GM18873 (cell line): ENCODE results near the gene TDRD7.
"Not testable (repeated sequence)": the region's sequence is repeated elsewhere in the genome, so short reads cannot be mapped to it uniquely, and the experiment has no call there.

ENCODE experiments used
- ATAC-seq: cut with Tn5 transposase; IDR thresholded peaks from one replicate; pipeline ENCODE4 v1.9.1; 2021; ENCODE audit warnings: mild to moderate bottlenecking, moderate library complexity, moderate number of reproducible peaks; ENCODE audit not compliant: unreplicated experiment, low FRiP score

The TDRD7 gene

DNA sequence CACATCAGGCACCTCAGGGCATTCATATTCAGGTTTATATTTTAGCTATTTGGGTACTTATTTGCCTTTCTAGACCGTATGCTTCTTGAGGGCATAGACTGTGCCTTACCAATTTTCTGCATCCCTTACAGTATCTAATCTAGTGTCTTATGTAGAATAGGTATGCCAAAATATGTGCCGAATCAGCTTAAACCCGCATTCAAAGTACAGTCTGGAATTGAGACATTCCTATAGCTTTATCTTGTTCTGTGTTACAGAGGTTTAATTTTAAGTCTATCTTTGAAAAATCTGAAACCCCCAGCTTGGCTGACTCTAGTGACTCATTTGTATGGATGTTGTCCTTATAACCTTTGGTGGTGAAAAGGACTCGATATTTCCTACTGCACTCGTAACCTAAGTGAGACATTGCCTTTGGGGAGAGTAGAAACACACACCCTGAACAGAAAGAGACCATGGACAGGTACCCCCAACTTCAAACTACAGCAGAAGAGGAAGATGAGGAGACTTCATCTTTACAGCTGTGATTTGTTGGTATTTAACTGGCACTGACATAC, 62.6 kb downstream of the TDRD7 start:
- ATAC-seq, result no peak

DNA sequence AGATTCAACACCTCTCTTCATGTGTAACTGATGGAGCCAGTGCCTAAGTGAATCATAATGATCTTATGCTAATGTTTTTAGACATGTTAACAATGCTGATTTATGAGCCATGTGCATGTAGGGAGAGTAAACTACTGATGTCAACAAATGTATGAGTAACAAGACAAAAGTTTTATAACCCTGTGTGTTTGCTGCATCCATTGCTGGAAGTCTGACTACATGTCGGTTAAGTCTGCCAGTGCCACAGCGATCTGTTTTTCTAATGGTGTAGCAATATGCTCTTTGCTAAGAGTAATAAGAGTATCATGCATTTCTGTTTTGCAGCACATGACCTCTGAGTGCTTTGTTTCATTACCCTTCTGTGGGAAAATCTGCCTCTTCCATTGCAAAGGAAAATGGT, 63.2 kb downstream of the TDRD7 start:
- ATAC-seq, result no peak

DNA sequence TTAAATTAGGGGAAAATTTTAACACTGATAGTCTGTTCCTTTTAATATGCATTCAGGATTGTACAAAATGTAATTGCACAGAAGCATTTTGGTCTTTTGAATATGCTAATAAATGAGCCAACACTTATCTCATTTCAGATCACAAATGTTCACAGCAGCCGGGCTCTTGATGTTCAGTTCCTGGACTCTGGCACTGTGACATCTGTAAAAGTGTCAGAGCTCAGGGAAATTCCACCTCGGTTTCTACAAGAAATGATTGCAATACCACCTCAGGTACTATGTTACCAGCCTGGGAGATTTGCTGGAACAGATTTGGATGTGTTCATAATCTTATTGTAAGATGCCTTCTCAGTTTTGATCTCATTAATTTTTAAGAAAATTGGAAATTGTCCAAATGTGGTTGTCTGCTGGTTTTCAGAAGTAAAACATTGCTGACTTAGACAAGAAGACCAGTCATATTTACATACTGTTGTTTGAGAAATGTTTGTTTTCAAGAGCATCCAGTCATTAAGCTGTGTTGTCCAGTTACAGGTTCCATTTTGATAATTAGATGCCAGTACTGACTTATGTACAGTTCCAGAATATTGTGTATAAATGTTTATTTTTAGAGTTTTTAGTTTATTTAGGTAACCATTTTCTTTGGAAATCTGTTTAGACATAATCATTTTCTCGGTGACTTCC, 66.5 kb downstream of the TDRD7 start:
- no peak for ATAC-seq

DNA sequence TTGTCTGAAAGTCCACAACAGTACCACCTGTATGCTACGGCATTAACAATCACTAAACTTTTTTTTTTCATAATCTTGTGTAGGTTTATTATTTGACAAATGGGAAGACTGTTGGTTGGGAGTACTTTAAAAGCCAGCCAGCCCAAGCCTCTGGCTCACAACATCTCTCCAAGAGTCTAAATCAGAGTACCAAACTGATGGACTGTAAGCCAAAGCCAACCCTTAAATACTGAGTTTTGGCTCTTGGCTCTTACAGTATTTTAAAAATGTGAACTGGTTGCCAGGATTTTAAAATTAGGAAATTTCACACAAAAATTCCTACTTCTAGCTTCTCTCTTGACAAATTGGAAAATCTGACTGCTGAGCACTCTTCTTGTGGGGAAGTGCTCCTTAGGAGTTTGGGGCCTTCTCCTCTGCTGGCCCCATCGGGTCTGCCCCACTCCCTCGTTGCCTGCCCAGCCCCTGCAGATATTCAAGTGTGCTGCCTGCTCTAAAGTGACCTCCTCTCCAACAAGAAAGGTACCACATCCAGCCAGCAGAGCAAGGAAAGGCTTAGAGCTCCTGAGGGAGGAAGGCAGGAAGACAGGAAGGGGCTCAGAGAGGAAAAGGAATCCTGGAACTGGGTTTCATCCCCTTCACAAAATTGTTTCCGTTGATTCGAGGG, 67.7 kb downstream of the TDRD7 start:
- ATAC-seq, result no peak

DNA sequence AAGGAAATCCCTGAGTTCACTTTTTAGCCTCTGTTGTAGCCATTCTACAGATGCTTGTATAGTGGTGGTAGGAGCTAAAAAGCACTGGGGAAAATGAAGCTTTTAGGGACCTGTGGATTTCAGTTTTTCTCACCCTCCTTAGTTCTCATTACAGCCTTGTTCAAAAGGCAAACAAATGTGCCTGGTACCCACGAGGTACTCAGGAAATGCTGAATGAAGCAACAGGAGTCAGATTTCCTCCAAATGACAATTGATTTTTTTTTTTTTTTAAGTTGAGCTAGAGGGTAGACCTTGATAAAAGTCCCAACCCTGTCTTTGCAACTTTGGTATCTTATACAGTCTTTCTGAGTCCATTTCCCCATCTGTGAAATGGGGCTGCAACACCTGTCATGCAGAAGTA, 68.3 kb downstream of the TDRD7 start:
- no peak for ATAC-seq

DNA sequence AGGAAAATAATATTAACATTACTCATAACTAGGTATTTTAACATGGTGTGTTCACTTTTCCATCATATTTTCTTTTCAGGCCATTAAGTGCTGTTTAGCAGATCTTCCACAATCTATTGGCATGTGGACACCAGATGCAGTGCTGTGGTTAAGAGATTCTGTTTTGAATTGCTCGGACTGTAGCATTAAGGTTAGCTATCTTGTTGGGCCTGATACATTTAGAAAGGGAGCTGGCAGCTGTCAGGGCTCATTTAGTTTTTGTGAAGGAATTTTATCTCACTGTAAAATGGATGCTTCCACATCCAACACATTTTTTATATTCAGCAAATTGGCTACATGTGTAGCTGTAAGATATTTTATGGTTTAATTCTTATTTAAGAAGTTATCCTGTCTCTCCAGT, 68.9 kb downstream of the TDRD7 start:
- no peak for ATAC-seq

DNA sequence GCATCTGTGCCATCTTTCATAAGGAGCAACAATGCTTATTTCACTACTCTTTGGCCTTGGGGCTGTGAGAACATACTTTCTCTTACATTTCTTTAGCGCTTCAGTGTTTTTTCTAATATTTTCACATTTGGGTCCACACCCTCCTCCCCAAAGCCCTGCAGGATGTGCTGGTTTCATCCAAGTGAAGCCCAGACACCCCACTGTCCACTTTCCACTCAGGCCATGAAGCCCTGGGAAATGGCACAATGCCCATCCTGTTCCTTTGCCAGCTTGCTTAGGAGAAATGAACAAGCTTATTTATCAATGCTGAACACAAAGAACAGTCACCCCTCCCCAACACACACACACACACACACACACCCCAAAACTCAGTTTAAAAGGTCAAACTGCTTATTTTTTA, 72.2 kb downstream of the TDRD7 start:
- no peak for ATAC-seq

DNA sequence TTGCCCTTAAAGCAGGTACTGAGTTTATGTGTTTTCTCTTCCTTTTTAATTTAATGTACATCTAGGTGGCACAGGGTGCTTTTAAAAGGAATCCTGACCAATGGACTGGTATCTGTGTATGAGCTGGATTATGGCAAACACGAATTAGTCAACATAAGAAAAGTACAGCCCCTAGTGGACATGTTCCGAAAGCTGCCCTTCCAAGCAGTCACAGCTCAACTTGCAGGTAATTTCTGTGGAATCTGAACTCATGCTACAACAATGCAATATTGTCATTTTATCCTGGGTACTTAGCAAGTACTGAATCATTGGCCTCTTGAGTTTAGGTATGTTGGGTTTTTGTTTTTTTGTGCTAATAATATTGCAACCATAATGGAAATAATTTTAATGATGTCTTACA, 75.2 kb downstream of the TDRD7 start:
- ATAC-seq, result no peak

DNA sequence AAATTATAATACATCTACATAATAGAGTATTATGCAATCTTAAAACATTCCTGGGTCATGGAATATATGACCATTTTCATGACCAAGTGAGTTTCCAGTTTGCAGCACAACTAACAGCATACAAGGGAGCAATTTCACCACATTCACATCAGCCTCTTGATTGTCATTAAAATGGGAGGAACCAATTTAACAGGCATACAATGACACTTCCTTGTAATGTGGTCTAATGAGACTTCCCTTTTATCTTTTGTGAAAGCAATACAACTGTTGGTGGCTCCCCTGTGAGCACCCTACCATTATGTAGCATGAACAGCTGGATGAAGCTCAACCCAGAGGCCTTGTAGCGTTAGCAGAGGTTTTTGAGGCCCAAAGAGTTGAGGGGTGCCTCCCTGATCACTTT, 76.0 kb downstream of the TDRD7 start:
- ATAC-seq, result no peak

DNA sequence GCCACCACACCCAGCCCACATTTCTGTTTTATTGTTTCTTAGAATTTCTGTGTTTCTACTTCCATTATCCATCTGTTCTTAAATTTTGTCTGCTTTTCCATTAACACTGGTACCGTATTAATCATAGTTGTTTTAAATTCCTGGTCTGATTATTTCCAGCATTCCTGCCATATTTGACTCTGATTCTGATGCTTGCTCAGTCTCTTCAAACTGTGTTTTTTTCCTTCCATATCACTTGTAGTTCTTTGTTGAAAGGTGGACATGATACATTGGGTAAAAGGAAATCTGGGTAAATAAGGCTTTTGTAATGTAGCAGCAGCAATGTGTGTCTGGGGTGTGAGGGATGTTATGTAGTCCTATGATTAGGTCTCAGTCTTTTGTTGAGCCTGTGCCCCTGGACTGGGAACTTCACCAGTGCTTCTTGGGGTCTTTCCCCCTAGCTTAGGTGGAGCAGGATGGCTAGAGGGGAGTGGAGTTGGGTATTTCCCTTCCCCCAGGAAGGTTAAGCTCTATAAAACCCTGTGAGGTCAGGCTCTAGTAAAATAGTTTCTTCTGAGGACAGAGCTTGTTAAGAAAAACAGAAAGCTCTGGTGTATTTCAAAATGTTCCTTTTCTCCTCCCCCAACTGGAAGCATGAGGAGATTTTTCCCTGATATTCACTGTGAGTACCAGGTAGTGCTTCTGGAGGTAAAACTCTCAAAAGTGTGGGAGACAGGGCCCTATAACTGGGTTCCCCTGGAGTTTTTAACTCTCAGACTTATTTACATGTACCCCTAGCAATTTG, 79.5 kb downstream of the TDRD7 start:
- ATAC-seq, result no peak

DNA sequence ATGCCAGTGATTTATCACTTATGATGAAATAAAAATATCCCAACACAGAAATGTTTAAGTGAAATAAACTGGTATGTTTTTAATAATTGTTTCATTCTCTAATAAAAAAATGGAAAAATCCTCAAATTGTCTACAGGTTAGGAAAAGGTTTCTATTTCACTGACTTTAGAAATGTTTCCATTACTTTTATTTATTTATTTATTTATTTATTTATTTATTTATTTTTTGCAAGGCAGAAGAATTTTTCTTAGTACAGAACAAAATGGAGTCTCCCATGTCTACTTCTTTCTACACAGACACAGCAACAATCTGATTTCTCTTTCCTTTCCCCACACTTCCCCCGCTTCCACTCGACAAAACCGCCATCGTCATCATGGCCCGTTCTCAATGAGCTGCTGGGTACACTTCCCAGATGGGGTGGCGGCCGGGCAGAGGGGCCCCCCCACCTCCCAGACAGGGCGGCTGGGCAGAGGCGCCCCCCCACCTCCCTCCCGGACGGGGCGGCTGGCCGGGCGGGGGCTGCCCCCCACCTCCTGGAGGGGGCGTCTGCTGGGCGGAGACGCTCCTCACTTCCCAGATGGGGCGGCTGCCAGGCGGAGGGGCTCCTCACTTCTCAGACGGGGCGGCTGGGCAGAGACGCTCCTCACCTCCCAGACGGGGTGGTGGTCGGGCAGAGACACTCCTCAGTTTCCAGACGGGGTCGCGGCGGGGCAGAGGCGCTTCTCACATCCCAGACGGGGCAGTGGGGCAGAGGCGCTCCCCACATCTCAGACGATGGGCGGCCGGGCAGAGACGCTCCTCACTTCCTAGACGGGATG, 85.9 kb downstream of the TDRD7 start:
- ATAC-seq, result not testable (repeated sequence)

DNA sequence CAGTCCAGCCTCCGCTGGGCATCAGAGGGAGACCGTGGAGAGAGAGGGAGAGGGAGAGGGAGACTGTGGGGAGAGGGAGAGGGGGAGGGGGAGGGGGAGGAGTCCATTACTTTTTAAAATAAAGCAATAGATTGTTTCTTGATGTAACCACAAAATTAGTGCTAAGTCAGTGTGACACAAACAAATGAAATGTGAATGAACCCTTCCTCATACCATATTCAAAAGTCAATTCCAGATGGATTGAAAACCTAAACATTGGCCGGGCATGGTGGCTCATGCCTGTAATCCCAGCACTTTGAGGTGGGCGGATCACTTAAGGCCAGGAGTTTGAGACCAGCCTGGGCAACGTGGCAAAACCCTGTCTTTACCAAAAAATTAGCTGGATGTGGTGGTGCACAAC, 87.0 kb downstream of the TDRD7 start:
- not testable (repeated sequence) for ATAC-seq

DNA sequence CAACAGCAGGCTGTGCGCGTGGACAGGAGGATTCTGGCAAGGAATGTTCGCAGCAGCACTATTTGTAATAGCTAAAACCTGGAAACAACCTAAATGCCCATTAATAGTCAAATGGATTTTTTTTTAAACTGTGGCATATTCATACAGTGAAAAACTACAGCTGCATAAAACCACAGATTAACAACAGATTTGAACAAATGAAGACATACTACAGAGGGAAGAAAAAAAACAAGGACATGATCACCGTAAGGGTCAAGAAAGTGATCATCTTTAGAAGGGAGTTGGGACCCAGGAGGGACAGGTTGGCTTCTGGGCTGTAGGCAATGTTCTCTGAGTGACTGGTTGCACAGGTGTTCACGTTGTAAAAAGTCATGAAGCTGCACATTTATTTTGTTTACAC, 88.4 kb downstream of the TDRD7 start:
- ATAC-seq, result no peak

DNA sequence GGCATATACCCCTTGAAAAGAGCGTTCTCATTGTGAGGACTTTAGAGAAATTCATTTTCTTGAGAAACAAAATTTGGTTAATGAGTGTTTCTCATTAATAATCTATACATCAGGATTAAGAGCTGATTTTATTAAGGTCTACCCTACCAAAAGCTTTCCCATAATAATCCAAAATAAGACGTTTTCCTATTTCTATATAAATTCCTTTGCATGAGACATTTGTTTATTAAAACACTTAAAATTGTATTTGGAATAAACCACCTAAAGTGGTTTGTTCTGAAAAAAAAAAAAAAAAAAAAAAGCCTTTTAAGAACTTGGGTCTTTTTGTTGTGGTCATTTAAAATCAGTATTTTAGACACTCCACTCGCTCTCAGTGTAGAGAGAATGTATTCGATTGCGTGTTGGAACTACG, 88.9 kb downstream of the TDRD7 start:
- ATAC-seq, result no peak

DNA sequence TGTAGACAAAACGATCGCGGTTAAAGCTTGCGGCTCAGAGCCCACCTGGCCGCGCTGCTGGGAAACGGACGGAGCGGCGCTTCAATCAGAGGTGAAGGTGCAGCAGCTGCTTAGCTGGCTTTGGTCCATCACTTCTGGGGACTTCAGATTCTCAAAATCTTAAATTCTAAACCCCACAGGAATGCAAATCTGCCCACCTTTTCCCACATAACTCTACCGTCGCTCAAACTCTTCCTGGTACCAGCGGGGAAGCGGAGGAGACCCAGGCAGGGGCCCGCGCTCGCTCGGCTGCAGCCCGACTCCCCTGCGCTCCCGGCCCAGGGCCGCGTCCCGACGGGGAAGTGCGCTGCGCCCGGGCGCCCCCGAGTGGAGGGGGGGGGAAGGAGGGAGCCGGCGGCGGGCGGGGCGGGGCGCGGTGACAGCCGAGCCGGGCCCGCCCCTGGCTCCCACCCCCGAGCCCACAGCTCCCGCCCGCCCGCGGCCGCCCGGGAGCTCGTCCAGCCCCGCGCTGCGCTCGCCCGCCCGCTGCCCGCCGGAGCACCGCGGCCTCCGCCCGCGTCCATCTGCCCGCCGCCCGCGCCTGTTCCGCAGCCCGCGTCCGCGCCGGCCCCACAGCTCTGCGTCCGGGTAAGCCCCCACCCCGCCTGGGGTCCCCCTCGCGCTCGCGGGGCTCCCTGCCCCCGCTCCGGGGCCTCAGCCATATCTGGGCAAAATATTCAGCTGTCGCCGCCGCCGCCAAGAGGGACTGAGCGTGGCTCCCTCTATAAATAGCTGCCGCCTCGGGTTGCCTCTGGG, 89.5 kb downstream of the TDRD7 start, which contains the start of gene TMOD1:
TMOD1 (plus strand) TSS at position 490 of the 795 bp plus-strand sequence. CDS start 22,523 bp downstream, outside the sequence.
- no peak for ATAC-seq

DNA sequence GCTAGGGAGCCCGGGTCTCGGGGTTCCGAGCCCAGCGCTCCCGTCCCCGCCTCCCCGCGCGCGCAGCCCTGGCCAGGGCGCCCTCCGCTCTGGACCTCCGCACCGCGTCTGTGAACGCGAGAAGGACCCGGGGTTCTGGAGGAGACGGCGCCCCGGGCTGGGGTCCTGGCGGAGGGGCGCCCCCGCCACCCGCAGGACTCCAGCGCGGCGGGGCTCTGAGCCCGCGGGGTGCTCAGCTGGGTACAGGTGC, 90.0 kb downstream of the TDRD7 start:
- no peak for ATAC-seq

DNA sequence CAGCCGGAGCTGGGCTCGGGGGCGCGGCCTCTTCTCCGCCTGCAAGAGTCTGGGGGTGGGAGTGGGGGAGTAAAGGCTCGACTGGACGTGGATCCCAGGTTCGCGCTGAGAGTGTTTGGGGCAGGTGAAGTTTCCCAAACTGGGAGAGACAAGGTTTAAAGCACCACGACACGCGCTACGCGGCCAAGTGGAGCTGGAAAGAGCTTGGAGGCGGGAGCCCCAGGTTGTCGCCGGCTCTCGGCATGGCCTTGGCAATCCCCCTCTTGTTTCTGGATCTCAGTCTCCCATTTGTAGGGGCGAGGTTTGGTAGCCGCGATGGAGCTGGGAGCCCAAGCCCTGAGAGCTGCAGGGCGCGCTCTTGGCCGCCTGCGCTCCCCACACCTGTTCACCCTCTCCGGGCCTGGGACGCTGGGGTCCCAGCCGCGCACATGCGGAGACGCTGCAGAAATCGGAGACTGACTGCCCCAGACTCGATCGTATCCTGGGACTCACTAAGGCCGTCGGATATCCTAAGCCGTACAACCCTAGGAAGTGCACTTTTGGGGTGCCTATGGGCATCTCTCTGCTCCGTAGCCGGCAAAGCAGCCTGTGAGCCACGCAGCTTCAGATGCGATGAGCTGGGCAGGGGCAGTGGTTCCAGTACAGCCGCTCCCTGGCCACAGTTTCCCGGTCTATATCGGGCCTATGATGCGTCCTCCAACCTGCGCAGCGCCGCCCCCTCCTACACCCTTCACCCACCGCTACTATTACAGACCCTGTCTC, 90.5 kb downstream of the TDRD7 start:
- no peak for ATAC-seq

DNA sequence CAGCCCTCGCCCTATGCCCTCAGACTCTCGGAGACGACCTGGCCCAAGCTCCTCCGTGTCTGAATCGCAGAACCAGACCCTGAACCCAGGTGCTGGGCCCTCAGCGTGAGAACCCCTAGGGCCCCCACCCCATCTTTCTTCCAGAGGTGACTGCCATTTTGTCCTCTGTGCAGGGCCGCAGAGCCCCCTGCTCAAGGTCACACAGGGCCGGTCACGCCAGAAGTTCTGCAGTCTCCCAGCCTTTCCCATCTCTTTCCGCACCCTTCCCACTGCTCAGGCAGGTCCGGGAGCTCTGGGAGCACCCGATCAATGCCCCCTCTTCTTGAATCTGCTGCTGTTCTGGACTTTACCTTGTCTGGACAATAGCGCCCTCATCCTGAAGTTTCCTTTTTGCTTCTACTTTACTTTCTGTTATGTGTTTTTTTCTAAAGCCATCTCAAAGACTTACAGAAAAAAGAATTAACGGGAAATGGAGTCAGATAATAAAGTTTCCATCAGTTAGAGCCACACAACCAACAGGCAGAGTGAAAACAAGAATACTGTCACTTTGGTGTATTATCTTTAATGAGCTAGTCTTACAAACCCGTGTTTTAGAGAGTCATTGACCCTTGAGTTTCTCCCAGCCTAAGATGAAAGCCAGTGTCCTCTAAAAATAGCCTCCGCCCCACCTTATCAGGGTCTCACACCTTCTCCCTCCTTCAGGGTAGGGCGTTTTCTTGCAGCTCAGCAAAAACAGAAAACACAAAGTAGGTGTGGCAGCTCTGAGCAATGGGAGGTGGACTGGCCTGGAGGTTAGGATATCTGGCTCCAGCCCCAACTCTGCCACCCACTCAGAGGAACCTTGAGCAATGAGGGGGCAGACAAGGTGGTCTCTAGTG, 91.3 kb downstream of the TDRD7 start:
- ATAC-seq, result no peak
